NCI-H345 treated with DMSO at 0.1 percent for 48 hours (cell line): ENCODE results near the gene TFEB.

ENCODE experiments used
- DNase-seq: peaks from one replicate; lab custom pipeline; 2025; ENCODE audit not compliant: unreplicated experiment; lab: John Stamatoyannopoulos, UW

TFEB gene

GRCh38 chr6:41735427-41736185, at the start of gene TFEB:
TFEB (minus strand) TSS chr6:41735608; CDS start chr6:41691213, 44,395 bp downstream.
- DNase-seq = peak; percentile 85

- DNase-seq = no peak
These were observed 49.3 kb upstream of the TFEB start for GRCh38 chr6:41784581-41785171.

DNA sequence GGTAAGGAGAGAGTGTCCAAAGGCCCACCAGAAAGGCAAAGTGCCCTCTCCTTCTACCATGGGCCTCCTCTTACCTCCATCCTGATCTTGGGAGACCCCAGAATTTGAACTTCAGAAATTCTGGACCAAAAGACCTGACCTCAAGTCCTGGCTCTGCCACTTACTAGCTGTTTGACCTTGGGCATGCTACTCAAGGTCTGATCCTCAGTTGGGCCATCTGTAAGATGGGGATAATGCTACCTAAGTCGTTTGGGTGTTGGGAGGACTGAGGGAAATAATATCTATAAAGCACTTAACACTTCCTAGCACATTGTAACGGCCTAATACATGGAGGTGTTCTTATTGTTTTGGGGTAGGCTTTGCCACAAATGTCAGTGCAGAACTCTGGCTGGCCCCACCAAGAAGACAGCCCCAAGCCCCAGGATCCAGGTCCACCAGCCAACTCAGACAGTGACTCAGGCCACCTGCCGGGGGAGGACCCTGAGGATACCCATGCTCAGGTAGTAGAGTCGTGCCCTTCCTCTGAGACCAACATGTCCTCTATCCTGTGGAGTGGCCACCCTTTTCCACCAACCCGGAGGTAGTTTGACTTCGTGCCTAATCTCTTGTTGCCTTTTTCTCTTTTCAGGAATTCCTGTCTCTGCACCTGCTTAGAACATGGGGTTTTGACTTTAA, 47.8 kb upstream of the TFEB start:
- no peak for DNase-seq

DNA sequence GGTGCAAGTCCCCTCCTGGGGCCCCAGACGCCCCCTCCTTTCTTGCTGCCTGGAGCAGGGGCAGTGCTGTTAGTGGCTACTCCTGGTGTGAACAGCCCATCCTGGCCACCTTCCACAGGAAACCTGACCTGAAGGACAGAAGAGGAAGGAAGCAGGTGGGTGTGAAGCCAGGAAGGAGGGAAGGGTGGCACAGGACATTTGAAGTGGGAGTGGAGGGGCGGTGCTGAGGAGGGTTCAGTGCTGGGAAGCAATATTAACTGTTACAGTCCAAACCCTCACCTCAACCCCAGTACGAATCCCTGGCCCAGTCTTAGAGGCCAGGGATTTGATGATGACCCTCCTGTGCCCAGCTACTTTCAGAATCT, 45.9 kb upstream of the TFEB start:
- no peak for DNase-seq

GRCh38 chr6:41780551-41781365, 45.4 kb upstream of the TFEB start, which contains the start of gene PRICKLE4:
PRICKLE4 (plus strand) TSS chr6:41780782; CDS start chr6:41783474, 2,692 bp downstream.
- no peak for DNase-seq

DNA sequence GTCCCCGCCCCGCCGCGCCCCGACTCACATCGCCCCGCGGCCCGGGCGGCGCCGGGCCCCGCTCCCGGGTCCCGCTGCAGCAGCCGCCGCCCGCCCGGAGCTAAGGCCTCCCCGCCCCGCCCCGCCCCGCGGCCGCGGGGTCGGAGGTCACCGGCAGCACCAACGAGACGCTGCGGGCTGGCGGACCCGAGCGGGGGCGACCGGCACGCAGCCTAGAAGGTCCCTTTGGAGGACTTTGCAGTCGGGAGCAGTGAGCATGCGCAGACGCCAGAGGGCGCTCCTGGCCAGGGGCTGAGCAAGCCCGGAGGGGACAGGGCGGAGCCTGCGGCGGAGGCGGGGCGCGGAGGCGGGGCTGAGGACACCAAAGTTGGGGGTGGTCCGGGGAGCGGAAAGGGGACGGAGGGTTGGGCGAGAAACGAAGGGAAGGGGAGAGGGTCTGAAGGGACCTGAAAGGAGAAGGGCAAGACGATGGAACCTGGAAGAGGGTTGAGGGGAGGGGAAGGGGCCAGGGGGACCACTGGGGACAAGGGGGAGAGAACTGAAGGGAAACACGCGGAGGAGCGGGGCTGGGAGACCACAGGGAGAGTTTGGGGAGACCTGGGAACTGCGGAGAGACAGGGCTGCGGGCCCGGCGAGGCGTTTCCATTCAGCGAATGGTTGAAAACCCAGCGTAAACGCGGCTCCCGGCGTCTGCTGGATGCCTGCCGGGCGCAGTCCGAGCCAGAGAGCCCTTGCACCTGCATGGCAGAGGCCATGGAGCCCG, 44.6 kb upstream of the TFEB start, which contains the start of gene FRS3:
TSS of gene FRS3 (minus strand) at position 113 of the 763 bp plus-strand sequence. CDS start 2,913 bp downstream, outside the sequence.
- peak; percentile 86 for DNase-seq

DNA sequence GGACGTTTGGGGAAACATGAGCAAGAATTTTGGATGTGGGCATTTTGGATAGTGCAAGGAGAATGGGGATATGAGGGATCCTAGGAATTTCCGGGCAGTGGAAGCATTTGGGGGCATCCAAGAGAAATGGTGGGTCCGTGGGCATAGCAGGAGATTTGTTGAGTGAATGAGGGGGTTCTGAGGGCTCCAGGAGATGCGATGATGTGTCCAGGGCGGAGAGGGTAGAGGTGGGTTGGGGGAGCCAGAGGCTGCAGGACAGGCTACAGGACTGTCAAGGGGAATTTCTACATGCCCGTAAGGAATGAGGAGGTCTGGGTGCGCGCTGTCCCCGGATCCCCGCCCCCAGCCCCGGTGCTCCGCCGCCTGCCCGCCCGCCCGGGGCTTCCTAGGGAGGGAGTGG, 43.9 kb upstream of the TFEB start:
- no peak for DNase-seq

- DNase-seq = no peak
These were observed 43.5 kb upstream of the TFEB start for GRCh38 chr6:41778895-41779294.

- no peak for DNase-seq
These were observed 42.3 kb upstream of the TFEB start for GRCh38 chr6:41777551-41778285.

DNA sequence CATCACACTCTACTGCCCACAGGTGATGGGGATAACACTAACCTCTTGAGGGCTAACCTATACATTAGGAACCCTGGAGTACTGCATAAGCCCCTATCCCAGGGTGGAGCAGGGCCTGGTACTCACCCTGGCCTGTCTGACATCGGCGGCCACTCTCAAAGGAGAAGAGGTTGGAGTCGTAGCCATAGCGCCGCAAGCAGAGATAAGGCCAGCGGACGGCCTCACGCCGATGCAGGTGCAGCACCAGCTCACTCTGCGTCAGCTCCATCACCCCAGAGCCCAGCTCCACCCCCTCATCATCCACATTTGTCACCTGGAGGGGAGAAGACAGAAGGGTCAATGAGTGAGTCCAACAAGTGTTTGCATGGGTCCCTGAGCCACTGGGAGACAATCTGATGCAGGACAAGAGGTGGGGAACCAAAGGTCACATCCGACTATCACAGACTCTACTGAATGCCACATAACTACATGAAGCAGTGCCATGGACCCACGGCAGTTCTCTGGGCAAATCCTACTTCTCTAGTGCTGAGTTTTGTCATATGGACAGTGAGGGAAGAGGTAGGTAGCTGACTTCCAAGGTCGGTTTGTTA, 40.0 kb upstream of the TFEB start:
- no peak for DNase-seq

- DNase-seq = no peak
These were observed 39.4 kb upstream of the TFEB start for GRCh38 chr6:41774841-41775240.

DNA sequence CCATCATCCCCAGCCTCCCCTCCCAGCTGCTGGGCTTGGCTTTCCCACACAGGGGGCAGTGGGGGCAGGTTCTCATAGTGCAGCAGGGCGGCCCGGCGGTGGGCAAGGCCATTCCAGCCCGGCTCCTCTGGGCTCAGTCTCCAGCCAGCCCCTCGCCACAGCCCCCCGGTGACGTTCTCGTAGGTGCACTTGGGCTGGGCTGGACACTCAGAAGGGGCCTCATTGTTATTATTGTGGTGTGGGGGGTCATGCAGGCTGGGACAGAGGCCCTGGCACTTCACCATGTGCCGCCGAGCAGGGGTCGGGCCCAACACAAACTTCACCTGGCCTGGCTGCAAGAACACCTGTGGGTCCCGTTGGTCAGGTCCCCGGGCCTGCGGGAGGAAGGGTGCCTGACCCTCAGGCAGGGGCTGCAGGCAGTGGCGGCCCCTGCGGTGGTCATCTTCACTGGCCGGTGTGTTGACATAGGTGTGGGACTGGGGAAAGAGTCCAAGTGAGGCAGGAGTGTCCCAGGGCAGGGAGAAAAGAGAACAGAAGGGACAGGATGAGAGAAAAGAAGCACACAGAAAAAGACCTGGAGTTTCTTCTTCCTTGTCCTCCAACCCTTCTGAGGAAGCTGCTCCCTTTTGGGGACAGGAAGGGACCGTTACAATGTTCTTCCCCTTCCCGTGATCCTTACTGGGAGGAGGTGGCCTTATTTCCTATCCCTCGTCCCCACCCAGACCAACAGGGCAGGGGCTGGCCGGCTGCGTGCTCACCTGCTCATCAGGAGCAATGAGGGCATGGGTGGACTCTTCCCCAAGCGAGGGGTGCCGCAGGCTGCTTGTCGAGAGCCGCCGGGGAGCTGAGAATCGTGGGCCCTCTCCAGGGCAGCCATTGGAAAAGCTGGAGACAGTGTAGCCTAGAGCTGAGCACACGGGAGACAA, 35.9 kb upstream of the TFEB start:
- DNase-seq = no peak

DNA sequence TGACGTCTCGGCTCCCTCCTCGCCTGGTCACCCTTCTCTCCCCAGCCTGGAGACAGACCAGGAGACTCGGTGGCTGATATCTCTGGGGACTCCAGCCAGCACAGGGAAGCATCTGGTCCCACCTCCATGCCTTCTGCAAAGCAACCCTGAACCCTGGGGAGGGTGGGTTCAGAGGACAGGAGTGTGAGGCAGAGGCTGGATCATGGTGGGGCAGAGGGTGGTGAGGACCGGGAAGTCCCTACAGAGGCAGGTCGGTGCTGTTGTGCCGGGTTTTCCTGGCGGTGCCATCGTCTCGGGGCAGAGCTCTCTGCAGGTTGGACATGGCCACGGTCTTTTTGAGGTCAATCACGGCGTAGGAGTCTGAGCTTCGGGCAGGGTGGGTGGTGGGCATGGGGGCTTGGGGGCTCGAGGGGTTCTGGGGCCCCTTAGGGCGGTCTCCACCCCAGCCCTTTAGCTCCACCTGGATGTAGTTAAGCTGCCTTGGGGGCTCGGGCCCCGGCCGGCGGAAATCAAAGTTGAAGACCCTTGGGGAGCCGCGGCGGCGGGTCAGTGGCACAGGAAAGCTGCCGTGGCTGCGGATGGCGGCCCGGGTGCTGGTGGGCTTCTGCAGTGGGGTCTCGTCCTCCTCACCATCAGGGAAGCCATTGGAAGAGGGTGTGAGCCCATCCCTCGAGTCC, 35.1 kb upstream of the TFEB start:
- no peak for DNase-seq

DNA sequence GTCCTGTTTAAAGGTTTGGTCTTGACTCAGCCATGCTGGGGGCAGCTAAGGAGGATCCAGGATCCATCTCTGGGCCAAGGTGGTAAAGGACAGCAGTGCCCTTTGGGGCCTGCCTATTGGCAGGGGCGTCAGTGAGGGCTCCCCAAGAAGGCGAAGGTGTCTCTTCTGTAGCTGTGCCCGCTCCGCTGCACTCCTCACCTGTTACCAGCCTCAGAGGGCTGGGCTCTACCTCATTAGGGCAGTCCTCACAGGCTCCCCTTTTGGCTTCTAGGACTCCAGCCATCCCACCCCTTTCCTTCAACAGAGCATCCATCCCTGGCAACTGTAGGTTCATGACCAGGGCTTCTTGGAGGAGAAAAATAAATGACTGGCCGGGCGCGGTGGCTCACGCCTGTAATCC, 34.0 kb upstream of the TFEB start:
- no peak for DNase-seq

DNA sequence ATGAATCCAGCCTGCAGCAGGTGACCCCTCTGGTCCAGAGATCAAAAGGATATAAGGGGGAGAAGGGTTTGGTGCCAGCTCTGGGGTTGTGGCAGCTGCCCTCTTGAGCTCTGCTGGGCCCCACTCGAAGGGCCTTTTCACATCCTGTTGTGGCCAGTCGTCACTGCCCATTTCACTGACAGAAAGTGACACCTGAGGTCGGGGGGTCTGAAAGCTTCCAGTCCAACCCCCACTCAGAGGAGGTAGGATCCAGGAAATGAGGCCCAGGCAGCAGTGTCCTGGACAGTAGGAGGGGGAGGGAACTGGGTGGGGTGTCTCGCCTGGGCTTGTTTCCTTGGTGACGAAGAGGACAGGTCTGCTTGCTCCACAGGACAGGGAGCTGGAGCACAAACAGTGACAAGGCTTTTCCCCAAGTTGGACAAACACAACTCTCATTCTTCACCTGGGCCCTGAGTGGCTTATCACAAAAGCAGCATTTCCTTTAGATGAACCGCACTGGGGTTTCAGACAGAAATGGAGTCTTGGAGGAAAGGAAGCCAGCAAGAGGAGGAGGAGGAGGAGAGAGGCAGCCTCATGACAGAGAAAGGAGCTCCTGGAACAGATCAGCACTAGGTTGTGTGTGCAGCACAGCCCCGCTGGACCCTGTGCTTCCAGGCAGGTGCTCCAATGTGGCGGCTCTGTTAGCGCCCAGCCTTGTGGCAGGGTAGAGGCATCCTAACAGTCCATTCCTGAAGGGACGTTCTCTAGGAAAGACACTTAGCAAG, 33.3 kb upstream of the TFEB start:
- DNase-seq = no peak

- no peak for DNase-seq
These were observed 31.9 kb upstream of the TFEB start for GRCh38 chr6:41767112-41767833.
